GM19467 (cell line): ENCODE measurements around the gene TPM2.

ENCODE experiments used
- ATAC-seq: cut with Tn5 transposase; IDR thresholded peaks from one replicate; pipeline ENCODE4 v1.9.1; 2021; ENCODE audit warnings: mild to moderate bottlenecking, moderate library complexity; ENCODE audit not compliant: unreplicated experiment

Gene TPM2

DNA sequence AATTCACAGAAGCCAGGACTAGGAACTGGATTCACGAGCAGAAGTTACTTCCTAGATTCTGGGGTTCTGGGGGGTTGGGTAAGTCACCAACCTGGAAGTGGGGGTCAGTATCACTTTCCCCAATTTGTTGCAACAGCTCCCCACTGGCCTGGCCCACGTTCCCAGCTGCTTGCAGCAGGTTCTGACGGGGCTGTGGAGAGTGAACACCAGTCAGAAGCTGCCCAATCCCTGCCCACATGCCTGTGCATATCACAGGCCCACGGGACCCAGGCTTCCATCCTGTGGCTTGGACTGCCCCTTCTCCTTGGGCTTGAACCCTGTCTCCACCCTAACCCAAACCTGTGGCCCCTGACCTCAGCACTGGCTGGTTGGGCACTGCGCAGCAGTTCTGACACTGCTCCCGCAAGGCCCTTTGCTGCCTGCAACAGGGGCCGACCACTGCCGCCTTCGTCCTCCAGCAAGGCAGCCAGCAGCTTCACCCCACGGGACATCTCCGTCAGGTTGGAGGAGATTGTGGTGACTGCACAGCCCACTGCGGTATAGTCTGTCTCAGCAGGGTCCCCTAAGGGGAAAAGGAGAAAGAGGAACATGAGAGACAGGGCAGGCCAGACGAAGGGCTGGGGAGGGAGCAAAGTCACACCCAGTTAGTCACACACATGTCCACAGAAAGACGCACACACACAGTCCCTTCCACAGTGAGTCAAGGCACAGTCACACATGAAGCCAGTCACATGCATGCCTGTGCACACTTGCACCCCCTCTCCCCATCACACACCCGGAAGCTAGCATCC, 29.2 kb upstream of the TPM2 start:
- ATAC-seq, result no peak

DNA sequence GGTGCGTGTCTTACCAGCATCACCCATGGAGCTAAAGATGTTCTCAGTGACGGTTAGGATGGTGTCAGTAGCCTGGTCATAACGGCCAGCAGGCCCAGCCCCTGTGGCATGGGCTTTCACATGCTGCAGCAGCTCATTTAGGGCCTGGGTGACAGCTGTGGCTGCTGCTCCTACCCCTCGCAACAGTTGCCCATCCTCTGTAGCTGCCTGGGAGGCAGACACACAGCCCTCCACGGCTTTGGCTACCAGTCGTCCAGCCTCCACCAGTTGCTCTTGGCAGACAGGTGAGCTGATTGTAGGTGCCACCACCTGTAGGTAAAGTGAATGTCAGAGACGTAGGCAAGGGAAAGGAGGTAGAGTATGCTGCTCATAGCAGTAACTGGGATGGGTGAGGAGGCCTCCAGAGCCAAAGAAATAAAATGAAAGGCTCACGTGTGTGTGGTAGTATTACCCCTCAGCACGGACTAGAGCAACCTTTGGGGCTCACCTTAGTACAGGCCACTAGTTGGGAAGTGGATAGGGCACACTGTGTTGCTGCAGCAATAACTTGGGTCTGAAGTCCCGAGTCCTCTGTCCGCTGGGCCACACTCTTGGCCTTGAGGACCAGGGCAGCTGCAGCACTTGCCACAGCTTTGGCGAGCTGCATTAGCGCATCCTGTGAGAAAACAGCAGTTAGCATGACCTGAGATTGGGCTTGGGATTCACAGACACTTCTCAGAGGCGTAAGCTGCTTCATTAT, 27.6 kb upstream of the TPM2 start:
- no peak for ATAC-seq

DNA sequence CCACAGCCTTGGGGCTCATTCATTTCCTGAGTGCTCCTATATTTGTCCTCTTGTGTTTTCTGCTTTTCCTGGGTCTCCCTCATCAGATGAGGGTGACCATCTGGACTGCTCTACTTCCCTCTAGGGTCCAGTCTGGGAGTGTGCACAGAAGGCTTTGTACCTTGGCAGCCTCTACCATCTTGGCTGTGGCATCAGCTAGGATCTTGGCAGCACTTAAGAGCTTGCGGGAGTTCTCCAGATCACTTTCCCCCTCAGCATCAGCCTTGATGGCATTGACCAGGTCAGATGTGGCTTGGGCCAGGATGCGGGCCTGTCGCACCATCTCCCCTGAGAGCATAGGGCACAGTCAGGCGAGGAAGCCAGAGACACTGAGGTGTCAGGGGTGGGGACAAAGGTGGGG, 26.5 kb upstream of the TPM2 start:
- no peak for ATAC-seq

DNA sequence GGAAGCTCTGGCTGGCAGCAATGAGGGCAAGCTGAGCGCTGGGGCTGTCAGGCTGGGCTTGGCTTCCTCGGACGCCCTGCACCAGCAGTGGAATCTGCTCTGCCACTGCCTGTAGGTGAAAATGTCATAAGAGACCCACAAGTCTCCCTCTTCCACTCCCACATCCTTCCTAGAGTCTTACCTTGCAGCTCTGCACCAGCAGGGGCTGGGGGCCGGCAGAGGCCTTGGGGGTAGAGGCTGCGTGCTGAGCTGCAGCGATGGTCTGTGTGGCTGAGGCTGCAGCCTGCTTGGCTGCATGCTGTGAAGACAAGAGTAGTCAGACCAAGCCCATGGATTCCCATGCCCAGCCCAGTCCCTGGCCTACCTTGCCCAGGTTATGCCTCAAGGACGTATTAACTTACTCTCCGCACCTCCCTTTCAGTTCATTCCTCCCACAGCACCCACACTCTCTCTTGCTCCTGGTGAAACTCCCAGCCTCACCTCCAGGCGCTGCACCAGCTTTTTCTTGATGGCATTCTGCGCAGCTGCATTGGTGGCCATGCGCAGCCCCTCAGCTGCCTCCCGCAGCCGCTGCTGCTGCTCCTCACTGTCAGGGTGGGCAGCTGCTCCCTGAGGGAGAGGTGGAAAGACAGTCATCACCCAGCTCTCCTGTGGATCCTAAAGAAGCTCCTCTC, 25.0 kb upstream of the TPM2 start:
- no peak for ATAC-seq

DNA sequence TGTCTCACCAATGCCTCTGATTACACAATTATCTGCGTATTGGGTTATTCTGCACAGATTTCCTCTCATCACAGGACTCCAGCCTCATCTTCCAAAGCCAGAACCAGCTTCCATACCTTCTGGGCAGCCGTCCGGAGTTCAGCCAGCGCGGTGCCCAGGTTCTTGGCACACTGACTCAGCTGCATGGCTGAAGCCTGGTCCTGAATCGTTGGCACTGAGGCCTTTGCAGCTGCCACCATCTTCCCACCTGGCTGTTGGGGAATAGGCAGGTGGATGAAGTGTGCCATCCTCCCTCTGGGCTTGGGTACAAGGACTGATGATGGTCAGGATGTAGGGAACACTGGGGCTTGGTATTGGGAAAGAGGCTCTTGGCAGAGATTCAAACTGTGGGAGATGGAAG, 24.4 kb upstream of the TPM2 start:
- no peak for ATAC-seq

DNA sequence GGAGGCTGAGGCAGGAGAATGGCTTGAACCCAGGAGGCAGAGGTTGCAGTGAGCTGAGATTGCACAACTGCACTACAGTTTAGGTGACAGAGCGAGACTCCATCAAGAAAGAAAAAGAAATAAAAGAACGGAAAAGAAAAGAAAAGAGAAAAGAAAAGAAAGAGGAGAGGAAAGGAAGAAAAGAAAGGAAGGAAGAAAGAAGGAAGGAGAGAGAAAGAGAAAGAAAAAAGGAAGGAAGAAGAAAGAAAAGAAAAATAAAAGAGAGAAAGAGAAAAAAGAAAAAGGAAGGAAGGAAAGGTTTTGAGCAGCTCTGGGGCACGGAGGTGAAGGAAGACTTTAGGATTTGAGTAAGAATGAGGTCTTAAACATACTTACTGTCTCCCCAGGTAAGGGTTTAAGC, 23.9 kb upstream of the TPM2 start:
- no peak for ATAC-seq

DNA sequence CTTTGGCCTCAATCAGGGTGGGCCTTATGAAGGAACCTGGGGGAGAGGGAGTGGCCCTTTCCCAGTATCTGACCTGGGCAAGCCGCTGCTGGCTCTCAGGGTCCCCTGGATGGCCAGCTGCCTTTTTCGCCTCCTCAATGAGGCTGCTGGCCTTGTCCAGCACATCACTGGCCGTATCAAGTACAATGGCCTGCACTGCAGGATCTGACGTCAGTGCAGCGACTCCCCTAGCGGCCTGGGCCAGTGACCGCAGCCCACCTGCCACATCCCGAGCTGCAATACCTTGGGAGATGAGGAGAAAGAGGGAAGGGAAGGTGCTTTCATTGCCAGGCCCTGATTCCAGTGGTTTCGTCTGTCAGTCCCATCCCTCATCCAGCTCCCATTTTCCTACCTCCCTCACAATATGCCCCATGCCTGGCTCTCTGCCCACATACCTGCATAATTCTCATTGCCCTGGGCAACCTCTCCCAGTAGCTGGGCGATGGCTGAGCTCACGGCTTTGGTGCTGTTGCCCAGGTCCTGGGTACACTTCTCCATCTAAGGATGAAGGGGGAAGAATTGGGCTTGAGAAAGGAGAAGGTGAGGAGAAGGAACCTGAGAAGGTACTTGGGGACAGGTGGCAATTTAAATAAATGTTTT, 23.2 kb upstream of the TPM2 start:
- no peak for ATAC-seq

DNA sequence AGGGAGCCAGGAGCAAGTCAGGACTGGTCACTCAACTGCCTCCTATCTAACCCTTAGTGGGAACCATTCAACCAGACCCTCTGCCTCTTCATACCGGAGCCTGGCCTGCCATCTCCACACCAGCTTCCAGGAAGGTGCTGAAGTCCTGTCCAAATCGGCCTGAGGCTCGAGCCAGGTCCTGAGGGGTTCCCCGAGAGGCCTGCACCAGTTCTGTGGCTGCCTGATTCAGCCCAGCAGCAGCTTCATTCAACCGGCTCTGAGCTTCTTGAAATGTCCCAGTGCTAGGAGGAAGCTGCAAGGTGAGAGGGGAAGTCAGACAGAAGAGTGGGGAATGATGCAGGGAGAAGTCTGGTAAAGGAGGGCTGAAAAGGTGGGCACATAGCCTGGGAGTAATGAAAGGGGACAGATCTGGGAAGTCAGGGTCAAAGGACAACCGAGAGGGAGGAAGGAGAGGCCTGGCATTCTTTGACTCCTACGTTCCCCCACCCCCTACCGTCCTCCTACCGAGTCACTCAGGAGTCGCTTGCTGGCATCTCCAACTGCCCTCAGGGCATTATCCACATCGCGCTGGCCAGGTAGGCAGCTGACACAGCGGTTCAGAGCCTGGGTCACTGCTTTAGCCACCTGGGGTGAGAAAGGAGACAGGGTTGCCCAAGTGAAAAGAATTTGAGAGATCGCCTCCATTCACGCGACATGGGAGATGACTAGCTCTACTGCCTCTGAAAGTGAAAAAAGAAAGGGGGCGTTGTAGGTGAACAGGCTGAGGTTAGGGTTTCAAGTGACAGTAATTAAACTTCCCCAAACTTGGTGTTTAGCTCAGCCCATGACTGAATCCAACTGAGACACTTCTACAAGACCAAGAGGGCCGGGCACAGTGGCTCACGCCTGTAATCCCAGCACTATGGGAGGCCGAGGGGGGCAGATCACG, 22.0 kb upstream of the TPM2 start:
- no peak for ATAC-seq

DNA sequence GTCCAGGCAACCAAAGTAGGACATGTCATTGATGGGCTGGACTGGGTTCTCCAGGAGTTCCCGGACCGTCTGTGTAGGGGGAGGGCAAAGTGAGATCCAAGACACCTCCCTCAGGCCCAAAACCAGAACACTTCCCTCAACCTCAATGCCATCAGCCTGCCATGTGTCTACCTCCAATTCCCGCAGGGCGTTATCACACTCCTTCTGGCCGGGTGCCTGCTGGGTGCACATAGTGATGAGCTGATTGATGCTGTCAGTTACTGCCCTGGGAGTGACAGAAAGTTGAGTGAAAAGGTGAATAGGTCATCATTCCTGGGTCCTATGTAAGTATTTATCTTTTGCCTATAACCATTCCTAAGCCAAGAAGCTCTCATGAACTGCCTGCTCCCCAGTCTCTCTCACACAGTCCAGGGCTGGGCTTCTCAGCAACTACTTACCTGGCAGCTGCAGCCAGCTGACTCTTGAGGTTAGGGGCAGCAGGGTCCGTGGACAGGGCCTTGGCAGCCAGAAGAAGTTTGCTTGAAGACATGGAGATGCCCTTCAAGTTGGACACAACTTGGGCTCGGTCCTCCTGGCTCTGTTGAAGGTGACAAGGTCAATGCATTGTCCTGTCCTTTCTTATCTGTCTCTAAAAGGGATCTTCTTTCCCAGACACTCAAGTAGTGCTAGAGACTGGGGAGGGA, 21.2 kb upstream of the TPM2 start:
- ATAC-seq, result no peak

DNA sequence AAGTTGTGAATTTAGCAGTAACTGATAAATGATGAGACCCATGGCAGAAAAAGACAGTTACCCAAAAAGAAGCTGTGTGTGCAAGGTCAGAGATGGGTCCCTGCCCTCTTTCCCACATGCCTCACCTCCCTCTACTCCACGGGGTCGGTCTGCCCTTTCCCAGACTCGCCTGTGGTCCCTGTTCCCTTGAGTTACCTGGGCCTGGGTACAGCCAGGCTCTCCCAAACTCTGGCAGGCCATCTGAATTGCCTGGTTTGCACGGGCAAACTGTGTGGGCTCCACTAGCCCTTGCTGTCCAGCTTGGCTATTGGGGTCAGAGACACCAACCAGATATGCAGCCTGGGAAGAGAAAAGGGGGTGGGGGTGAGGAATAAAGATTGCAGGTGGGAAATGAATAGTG, 18.4 kb upstream of the TPM2 start:
- no peak for ATAC-seq

DNA sequence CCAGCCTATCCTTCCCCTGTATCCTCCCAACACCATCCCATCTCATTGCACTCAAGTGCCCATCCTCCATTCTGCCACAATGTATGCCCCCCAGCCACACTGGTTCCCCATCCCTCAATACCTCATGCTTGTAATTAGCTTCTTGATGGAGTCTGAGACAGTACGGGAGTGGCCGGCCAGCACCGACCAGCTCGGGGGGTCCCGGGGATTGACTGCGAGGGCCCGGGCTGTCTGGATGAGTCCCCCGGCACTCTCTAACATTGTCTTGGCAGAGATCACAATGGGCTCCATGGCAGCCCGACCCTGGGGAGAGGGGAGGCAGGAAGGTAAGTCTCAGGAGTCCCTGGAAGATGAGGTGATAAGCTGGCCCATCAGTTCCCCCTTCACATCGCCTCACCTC, 17.2 kb upstream of the TPM2 start:
- ATAC-seq, result no peak

DNA sequence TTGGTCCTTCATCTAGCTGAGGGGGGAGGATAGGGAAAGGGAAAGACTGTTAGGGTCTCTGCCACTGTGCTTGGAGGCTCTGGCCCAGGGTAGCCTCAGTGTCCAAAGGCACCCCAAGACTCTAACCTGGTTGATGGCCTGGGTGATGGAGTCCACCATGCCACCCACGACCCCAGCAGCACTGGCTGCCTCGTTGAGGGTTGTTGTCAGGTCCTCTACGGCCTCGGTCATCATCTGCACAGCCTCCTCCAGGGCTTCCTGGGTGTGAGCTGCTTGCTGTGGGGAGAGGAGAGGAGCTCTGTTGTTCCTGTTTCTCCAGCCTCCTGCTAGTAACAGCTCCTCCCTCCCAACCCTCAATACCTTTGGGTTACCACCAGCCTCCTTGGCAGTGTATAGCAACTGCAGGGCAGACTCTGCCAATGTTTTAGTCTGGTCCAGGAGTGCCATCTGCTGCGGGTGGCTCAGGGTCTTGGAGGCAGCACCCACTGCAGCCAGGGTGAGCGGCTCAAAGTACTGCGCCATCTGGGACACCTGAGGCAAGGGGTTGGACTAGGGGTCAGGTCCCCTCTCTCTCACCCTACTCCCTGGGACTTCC, 16.2 kb upstream of the TPM2 start:
- ATAC-seq, result no peak

DNA sequence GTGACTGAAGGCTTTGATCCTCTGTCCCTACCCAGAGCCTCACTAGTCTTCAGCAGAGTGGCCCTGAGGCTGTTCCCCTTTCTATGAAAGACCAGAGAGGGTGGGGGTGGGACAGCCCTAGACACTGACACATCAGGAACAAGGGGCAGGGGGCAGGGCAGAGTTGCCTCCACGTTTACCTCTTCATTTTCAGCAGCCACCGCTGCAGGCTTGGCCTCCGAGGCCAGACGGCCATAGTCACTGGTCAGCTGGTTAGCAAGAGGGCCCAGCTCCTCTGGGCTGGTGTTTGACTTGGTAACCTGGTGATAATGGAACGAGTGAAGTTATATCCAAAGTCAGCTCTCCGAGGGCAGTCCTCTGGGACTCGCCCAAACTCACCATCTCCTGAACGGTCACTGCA, 15.6 kb upstream of the TPM2 start:
- no peak for ATAC-seq

DNA sequence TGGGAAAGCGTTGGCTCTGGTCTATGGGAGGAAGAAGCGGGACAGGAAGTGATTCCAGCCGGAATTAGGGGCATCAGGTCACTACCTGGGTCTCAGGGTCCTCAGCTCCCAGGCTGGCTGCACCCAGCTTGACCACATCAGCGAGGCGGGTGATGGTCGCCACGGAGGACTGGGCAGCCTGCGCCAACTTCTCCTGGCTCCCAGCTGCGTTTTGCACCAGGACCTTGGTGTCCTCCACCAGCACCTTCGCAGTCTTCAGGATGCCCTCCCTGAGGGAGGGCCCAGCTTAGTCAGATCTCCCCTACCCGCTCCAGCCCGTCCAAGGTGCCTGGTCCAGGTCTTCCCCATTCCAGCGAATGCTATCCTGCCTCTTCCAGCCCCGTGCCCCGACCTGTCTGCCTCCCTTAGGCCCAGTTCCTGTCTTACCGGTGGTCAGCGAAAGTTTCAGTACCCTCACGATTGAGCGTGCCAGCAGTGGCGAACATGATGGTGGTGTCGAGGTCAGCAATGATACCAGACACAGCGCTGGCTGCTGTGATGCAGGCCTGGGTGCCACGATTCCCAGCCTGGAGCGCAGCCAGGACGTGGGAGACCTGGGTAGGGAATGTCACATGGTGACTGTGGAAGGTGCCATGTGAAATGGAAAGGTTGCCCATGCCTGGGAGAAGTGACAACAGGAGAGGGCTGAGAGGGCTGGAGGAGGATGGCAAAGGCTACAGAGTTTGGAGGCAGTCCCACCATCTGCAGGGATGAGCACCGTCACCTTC, 14.4 kb upstream of the TPM2 start:
- no peak for ATAC-seq

DNA sequence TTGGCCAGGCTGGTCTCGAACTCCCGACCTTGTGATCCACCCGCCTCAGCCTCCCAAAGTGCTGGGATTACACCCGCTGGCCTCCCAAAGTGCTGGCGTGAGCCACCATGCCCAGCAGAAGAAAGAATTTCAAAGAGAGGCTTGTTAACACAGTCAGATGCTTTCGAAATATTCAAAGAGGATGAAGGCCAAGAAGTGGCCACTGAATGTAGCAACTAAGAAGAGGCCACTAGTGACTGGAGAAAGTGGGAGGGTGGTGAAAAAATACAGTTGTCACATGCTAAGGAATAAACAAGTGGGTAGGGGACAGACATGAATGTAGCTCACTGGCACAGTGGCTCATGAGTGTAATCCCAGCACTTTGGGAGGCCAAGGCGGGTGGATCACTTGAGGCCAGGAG, 13.0 kb upstream of the TPM2 start:
- no peak for ATAC-seq

DNA sequence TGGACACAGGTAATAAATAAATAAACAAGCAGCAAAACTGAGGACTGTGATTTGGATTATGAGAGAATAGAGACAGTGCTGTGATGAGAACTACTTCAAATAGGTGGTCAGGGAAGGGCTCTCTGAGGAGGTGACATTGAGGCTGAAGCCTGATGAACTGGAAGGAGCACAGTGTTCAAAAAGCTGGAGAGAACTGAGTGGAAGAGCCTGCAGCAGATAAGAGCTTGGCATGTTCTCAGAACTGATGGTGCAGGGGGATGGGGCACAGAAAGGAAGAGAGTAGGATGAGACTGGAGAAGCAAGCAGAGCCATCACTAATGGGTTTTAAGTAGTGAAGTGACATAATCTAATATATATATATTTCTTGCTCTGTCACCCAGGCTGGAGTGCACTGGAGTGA, 11.2 kb upstream of the TPM2 start:
- no peak for ATAC-seq

DNA sequence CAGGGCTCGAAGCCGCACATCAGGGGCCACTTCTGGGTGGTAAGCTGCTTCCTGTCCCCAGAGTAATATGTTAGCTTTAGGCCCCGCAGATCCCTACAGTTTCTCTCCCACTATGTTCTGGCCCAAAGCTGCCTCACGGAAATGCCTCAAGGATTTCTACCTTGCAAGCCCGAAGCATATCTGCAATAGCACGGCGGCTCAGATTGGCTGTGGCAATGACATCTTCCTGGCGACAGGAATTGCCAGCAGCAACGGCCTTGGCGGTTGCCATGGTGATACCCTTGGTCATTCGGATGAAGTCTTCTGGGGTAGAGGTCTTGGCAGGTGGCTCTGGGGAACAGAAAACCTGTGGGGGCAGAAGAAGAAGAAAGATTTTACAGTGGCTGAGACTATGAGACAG, 10.3 kb upstream of the TPM2 start:
- ATAC-seq, result no peak

DNA sequence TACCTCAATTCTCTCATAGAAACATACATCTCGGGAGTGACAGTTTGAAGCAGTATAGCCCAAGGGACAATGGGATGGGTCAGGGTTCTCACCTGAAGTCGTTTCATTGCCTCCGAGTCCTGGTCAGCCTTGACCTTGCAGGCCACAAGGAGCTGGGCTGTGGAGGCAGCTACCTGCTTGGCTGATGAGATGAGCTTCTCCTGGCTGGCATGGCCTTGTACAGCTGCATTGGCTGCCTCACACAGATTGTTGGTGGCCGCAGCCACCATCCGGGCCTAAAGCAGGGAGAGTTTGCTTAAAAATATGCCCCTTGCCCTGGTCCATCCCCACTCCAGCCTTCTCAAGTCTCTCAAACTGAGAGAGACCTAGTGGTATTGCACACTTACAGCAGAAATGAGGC, 8.5 kb upstream of the TPM2 start:
- ATAC-seq, result no peak

DNA sequence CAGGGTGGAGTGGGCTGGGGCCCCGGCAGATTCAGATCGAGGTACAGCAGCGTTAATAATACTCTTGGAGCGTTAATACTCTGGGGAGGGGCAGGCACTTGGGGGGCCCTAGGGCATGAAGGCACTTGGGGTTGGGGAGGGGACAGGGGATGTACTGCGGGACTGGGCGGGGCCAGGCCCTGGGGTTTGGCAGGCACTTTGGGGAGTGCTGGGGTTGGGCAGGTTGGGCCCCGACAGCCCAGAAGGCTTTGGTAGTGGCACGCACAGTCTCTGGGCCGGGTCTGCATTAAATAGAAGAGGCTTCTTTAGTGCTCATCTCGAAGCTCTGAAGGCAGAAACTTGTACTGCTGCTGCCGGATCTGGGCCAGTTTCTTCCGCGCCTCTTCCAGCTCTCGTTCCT, 7.8 kb upstream of the TPM2 start:
- ATAC-seq, result no peak
